Measurements from ENCODE around the gene ANKRD1.
A peak's percentile ranks its signal among the peaks of the same experiment; 100 is the strongest.

ANKRD1 gene

DNA sequence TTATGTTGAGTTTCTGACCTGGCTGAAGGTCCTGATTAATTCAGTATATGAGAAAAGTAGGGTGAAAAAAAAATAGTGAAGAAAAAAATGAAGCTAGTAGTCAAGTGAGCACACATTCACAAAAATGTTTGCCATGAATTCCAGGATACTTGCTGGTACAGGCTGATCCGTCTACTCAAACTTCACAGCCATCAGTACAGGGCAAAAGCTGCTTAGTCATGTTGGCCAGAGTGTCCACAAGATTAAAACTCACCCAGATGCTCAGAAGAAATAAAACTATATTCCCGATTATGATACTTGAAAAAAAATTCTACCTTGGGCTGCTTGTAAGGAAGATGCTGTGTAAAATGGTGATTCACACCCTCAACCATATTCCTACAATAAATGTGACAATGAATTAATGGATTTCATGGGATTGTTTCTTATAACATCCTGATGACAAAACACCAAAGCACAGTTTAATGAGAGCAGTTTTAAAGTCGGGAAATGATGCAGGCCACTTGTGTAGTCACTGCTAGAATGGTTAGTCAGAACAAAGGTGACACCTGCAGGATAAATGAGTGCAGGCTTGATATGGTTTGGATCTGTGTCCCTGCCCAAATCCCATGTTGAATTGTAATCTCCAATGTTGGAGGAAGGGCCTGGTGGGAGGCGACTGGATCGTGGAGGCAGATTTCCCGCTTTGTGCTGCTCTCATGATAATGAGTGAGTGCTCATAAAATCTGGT is 49.2 kb upstream of the ANKRD1 start (continued):
- no peak for TF ChIP-seq BACH2 (CRISPR knock-in tag; IDR thresholded peaks at IDR 0.05; ENCODE audit: borderline replicate concordance)
- TF ChIP-seq ISL1 (CRISPR knock-in tag; IDR thresholded peaks at IDR 0.05) = no peak
- no peak for TF ChIP-seq ESRRG (CRISPR knock-in tag; IDR thresholded peaks at IDR 0.05)
- TF ChIP-seq ZFP30 (CRISPR knock-in tag; IDR thresholded peaks at IDR 0.05) = no peak

DNA sequence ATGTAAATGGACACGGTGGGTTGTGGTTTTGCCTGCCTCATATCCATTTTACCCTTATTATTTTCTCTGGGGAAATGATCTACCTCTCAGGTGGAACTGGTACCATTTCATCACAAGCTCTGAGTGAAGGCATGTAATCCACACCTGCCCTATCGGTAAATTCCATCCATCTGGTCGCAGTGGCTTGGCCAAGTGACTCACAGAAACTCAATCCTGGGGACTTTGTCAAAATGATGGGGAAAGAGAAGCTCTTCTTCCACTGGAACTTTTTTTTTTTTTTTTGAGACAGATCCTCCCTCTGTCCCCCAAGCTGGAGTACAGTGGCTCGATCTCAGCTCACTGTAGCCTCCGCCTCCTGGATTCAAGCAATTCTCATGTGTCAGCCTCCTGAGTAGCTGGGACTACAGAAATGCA is 48.2 kb upstream of the ANKRD1 start:
- ATAC-seq = peak; percentile 57
- TF ChIP-seq ZNF8 (CRISPR knock-in tag; IDR thresholded peaks at IDR 0.05) (no peak), CSDC2 (CRISPR knock-in tag; IDR thresholded peaks at IDR 0.05) (no peak), ZFP30 (CRISPR knock-in tag; IDR thresholded peaks at IDR 0.05) (no peak), SNAI2 (CRISPR knock-in tag; IDR thresholded peaks at IDR 0.05) (no peak), GLIS3 (CRISPR knock-in tag; IDR thresholded peaks at IDR 0.05) (no peak), ZC3H10 (CRISPR knock-in tag; IDR thresholded peaks at IDR 0.05) (no peak)
- TF ChIP-seq, protein P1, sequence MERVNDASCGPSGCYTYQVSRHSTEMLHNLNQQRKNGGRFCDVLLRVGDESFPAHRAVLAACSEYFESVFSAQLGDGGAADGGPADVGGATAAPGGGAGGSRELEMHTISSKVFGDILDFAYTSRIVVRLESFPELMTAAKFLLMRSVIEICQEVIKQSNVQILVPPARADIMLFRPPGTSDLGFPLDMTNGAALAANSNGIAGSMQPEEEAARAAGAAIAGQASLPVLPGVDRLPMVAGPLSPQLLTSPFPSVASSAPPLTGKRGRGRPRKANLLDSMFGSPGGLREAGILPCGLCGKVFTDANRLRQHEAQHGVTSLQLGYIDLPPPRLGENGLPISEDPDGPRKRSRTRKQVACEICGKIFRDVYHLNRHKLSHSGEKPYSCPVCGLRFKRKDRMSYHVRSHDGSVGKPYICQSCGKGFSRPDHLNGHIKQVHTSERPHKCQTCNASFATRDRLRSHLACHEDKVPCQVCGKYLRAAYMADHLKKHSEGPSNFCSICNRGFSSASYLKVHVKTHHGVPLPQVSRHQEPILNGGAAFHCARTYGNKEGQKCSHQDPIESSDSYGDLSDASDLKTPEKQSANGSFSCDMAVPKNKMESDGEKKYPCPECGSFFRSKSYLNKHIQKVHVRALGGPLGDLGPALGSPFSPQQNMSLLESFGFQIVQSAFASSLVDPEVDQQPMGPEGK (CRISPR knock-in tag; IDR thresholded peaks at IDR 0.05; ENCODE audit: borderline replicate concordance) = no peak

DNA sequence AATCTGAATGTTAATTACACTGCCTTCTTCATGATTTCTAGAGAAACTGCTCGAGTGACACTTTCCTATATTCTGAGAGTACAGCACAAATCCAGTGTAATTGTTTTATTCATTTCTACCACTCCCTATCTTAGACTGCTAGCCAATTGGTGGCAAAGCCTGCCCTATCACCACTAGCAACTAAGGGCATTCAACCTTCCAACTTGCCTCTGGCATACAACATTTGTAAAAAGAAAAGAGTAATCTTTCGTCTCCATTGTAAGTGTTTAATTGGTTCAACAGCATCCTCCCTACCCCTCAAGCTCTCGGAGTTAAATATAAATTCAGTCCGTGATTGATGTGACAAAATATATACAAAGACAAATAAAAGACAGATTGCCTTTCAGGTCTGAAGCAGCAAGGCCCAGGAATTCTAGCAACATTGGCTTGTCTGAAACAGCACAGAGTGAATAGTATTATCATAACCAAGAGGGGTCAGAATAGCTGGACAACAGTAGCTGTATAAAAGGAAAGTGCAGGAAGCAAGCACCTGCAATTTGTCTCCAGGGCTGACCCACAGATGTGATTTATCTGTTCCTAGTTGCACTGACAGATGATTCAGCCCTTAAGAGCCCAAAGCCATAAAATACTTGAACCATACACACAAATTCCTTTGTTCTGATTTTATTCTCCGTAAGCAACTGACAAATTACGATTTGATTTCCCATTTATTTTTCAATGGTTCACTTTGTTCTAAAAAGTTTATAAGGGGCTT is 47.6 kb upstream of the ANKRD1 start:
- ATAC-seq = peak; percentile 94
- TF ChIP-seq ISL1 (CRISPR knock-in tag; IDR thresholded peaks at IDR 0.05) = peak; percentile 94
- no peak for TF ChIP-seq ZNF70 (CRISPR knock-in tag; IDR thresholded peaks at IDR 0.05)
- TF ChIP-seq TOX (CRISPR knock-in tag; IDR thresholded peaks at IDR 0.05; ENCODE audit: borderline replicate concordance) = peak; percentile 91
- no peak for TF ChIP-seq ARNTL (CRISPR knock-in tag; IDR thresholded peaks at IDR 0.05; ENCODE audit: borderline replicate concordance, low read depth)
- no peak; the same call in 1 of the 2 replicates for TF ChIP-seq SNAI2 (CRISPR knock-in tag; IDR thresholded peaks at IDR 0.05)
- TF ChIP-seq BACH2 (CRISPR knock-in tag; IDR thresholded peaks at IDR 0.05; ENCODE audit: borderline replicate concordance) = no peak
- TF ChIP-seq, protein P1 (CRISPR knock-in tag; IDR thresholded peaks at IDR 0.05; ENCODE audit: borderline replicate concordance) = peak; percentile 51; the same call in 1 of the 2 replicates
- no peak for TF ChIP-seq TCF4 (CRISPR knock-in tag; IDR thresholded peaks at IDR 0.05; ENCODE audit: borderline replicate concordance)
- peak; percentile 60 for TF ChIP-seq ZC3H10 (CRISPR knock-in tag; IDR thresholded peaks at IDR 0.05)
- TF ChIP-seq ZFP30 (CRISPR knock-in tag; IDR thresholded peaks at IDR 0.05) = no peak
- TF ChIP-seq ZNF8 (CRISPR knock-in tag; IDR thresholded peaks at IDR 0.05) = no peak
- no peak for TF ChIP-seq OSR1 (CRISPR knock-in tag; IDR thresholded peaks at IDR 0.05)
- TF ChIP-seq, protein P2, sequence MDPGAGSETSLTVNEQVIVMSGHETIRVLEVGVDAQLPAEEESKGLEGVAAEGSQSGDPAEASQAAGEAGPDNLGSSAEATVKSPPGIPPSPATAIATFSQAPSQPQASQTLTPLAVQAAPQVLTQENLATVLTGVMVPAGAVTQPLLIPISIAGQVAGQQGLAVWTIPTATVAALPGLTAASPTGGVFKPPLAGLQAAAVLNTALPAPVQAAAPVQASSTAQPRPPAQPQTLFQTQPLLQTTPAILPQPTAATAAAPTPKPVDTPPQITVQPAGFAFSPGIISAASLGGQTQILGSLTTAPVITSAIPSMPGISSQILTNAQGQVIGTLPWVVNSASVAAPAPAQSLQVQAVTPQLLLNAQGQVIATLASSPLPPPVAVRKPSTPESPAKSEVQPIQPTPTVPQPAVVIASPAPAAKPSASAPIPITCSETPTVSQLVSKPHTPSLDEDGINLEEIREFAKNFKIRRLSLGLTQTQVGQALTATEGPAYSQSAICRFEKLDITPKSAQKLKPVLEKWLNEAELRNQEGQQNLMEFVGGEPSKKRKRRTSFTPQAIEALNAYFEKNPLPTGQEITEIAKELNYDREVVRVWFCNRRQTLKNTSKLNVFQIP (CRISPR knock-in tag; IDR thresholded peaks at IDR 0.05; ENCODE audit: borderline replicate concordance, low read depth) = no peak
- TF ChIP-seq, protein P3, sequence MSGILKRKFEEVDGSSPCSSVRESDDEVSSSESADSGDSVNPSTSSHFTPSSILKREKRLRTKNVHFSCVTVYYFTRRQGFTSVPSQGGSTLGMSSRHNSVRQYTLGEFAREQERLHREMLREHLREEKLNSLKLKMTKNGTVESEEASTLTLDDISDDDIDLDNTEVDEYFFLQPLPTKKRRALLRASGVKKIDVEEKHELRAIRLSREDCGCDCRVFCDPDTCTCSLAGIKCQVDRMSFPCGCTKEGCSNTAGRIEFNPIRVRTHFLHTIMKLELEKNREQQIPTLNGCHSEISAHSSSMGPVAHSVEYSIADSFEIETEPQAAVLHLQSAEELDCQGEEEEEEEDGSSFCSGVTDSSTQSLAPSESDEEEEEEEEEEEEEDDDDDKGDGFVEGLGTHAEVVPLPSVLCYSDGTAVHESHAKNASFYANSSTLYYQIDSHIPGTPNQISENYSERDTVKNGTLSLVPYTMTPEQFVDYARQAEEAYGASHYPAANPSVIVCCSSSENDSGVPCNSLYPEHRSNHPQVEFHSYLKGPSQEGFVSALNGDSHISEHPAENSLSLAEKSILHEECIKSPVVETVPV (CRISPR knock-in tag; IDR thresholded peaks at IDR 0.05) = no peak
- TF ChIP-seq, protein P4, sequence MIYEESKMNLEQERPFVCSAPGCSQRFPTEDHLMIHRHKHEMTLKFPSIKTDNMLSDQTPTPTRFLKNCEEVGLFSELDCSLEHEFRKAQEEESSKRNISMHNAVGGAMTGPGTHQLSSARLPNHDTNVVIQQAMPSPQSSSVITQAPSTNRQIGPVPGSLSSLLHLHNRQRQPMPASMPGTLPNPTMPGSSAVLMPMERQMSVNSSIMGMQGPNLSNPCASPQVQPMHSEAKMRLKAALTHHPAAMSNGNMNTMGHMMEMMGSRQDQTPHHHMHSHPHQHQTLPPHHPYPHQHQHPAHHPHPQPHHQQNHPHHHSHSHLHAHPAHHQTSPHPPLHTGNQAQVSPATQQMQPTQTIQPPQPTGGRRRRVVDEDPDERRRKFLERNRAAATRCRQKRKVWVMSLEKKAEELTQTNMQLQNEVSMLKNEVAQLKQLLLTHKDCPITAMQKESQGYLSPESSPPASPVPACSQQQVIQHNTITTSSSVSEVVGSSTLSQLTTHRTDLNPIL (CRISPR knock-in tag; IDR thresholded peaks at IDR 0.05; ENCODE audit: low read depth) = no peak
- TF ChIP-seq, protein P5, sequence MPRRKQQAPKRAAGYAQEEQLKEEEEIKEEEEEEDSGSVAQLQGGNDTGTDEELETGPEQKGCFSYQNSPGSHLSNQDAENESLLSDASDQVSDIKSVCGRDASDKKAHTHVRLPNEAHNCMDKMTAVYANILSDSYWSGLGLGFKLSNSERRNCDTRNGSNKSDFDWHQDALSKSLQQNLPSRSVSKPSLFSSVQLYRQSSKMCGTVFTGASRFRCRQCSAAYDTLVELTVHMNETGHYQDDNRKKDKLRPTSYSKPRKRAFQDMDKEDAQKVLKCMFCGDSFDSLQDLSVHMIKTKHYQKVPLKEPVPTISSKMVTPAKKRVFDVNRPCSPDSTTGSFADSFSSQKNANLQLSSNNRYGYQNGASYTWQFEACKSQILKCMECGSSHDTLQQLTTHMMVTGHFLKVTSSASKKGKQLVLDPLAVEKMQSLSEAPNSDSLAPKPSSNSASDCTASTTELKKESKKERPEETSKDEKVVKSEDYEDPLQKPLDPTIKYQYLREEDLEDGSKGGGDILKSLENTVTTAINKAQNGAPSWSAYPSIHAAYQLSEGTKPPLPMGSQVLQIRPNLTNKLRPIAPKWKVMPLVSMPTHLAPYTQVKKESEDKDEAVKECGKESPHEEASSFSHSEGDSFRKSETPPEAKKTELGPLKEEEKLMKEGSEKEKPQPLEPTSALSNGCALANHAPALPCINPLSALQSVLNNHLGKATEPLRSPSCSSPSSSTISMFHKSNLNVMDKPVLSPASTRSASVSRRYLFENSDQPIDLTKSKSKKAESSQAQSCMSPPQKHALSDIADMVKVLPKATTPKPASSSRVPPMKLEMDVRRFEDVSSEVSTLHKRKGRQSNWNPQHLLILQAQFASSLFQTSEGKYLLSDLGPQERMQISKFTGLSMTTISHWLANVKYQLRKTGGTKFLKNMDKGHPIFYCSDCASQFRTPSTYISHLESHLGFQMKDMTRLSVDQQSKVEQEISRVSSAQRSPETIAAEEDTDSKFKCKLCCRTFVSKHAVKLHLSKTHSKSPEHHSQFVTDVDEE (CRISPR knock-in tag; IDR thresholded peaks at IDR 0.05) = no peak
- no peak for TF ChIP-seq ZNF565 (CRISPR knock-in tag; conservative IDR thresholded peaks at IDR 0.05; ENCODE audit: low read depth)

All from SK-N-SH treated with all-trans-retinoic acid at 6 μM for 48 hours (cell line).